ENCODE results near the gene RELL1. TPM values are rescaled to one million over a fixed set of nuclear protein-coding genes. Genes with fewer than 3 reads are reported as not detected.

The RELL1 gene
- total RNA-seq, 1 donor from 2014 or later = 213 TPM

Other genes starting within 250 kb of the RELL1 start
- gene PGM2, start 140.3 kb upstream of the RELL1 start, total RNA-seq = 32.1 and 49.3 TPM in 2 replicates
- 115 and 133 TPM in 2 replicates for gene TBC1D1, start 204.7 kb upstream of the RELL1 start, total RNA-seq